Measurements from ENCODE around the gene HLA-A. TPM values are rescaled to one million over a fixed set of nuclear protein-coding genes. Genes with fewer than 3 reads are reported as not detected.
"Not testable (repeated sequence)": the region's sequence is repeated elsewhere in the genome, so short reads cannot be mapped to it uniquely, and the experiment has no call there.

The HLA-A gene
- total RNA-seq, 2 experiments from 2014 or later = 1,667 to 1,766 TPM

DNA sequence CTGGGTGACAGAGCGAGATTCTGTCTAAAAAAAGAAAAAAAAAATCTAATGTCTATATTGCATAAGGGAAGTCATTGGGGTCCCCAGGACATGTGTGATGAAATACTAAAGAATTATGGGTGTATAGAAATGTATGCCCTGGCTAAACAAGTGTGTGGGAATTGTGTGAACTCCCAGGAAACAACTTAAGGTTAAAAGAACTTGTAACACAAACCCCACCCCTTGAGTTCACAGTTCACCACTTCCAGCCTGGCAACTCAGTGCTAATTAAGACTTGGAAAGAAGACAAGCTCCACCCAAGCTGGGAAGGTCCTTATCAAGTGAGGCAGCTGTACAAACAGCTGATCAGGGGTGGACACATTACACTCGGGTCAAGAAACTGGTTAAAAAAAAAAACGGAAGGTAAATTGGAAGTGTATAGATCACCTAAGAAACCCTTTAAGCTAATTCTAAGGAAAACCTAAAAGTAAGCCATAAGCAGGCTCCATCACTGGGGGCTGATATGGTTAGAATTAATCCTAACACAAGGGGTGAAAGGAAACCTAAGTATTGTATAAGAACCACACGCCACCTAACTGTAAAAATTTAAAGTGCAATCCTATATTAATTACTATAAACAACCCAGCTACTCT lies 25.2 kb downstream of the HLA-A start:
- Mint-ChIP-seq H3K36me3 (ENCODE audit: low read depth) (no peaks in the 10 kb centered on the region), H3K4me1 (peaks cover 53% of the 10 kb centered on the region), H3K4me3 (no peak overlapping the region), H3K27ac (peak overlapping the region; percentile 7), H3K27me3 (peaks cover 6% of the 10 kb centered on the region), H3K9me3 (no peaks in the 10 kb centered on the region)
- ChIA-PET CTCF (interaction anchor here (0.6 to 1.7 kb wide), 6 partner anchors 23 to 124 kb away, joined by 3 to 5 read pairs (median 4); no protein-coding TSS in a partner anchor), POLR2A (no interaction called here)
- no peak for DNase-seq

DNA sequence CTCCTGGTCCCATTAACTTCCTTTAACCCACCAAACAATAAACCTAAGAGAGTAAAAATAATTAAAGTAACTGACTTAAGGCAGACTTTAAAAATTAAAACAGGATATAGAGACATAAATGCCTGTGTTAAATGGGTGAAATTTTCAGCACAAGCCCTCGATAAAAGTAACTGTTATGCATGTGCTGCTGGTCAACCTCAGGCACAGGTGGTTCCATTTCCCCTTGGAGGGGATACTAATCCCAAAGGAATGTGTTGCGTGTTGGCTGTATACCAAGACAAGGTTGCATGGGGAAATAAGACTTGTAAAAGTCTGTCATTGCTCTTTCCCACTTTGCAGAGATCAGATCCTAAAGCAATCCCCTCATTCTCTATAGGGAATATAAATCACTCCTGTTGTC lies 25.8 kb downstream of the HLA-A start:
- no peaks in the 10 kb centered on the region for H3K36me3 Mint-ChIP-seq (ENCODE audit: low read depth)
- DNase-seq = no peak
- ChIA-PET POLR2A (no interaction called here), CTCF (interaction anchor here (0.6 to 1.7 kb wide), 4 partner anchors 23 to 125 kb away, joined by 4 to 5 read pairs (median 4); no protein-coding TSS in a partner anchor)
- no peak overlapping the region for H3K4me3 Mint-ChIP-seq
- no peaks in the 10 kb centered on the region for H3K9me3 Mint-ChIP-seq
- no peak overlapping the region for H3K27ac Mint-ChIP-seq
- peaks cover 53% of the 10 kb centered on the region for H3K4me1 Mint-ChIP-seq
- H3K27me3 Mint-ChIP-seq = peaks cover 12% of the 10 kb centered on the region

DNA sequence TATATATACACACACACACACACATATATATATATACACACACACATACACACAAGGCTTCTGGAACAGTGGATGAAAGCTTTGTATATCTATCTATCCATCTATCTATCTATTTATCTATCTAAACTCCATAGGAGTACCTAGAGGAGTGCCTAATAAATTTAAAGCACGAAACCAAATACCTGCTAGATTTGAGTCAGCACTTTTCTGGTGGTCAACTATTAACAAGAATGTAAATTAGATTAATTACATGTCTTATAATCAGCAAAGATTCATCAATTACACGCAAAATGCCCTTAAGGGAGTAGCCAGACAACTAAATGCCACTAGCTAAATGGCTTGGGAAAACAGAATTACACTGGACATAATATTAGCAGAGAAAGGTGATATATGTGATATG lies 26.6 kb downstream of the HLA-A start:
- no peaks in the 10 kb centered on the region for H3K9me3 Mint-ChIP-seq
- no peak overlapping the region for H3K27ac Mint-ChIP-seq
- no peak overlapping the region for H3K4me3 Mint-ChIP-seq
- H3K4me1 Mint-ChIP-seq = peaks cover 47% of the 10 kb centered on the region
- peaks cover 19% of the 10 kb centered on the region for H3K27me3 Mint-ChIP-seq
- ChIA-PET POLR2A (no interaction called here), CTCF (no interaction called here)
- no peaks in the 10 kb centered on the region for H3K36me3 Mint-ChIP-seq (ENCODE audit: low read depth)
- DNase-seq = no peak

GRCh38 chr6:29970711-29971110 lies 28.4 kb downstream of the HLA-A start:
- no peak for DNase-seq
- H3K27me3 Mint-ChIP-seq = peaks cover 37% of the 10 kb centered on the region
- no peak overlapping the region for H3K4me3 Mint-ChIP-seq
- no peaks in the 10 kb centered on the region for H3K9me3 Mint-ChIP-seq
- H3K27ac Mint-ChIP-seq = no peak overlapping the region
- ChIA-PET POLR2A (no interaction called here), CTCF (no interaction called here)
- peaks cover 47% of the 10 kb centered on the region for H3K4me1 Mint-ChIP-seq
- H3K36me3 Mint-ChIP-seq (ENCODE audit: low read depth) = no peaks in the 10 kb centered on the region

DNA sequence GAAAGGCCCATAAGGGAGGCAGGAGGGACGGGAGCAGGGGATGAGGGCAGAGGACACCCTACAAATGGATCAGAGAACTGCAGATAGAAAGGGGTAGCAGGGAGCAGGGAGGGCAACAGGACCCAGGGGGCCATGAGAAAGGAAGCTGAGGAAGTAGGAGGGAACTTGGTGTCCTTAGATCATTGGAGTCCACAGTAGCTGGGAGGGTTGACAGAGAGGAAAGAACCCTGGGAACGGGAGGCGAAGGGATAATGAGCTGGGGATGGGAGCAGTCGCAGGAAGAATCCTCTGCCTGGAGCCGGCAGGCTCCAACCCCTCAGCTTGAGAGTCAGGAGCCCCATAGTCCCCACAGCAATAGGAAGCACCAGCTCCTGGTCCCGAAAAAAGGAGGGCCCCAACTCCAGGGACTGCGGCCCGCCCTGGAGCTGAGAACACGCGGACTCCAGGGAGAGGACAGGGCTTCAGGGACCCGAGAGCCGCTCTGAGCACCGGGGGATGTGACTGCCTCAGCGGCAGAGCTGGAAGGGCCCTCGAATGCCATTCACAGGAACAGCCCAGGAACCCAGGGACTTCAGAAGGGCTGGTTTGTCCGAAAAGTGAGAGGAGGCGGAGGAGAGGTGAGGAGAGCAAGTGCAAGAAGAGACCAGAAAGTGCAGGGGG lies 32.7 kb downstream of the HLA-A start:
- peaks cover 63% of the 10 kb centered on the region for H3K27me3 Mint-ChIP-seq
- CTCF ChIA-PET = interaction anchor here (0.7 to 3.6 kb wide), 3 partner anchors 10 to 67 kb away, joined by 3 to 10 read pairs (median 4); no protein-coding TSS in a partner anchor
- POLR2A ChIA-PET = interaction anchor here (0.8 kb wide), 2 partner anchors 9 to 88 kb away, joined by 3 read pairs; no protein-coding TSS in a partner anchor

DNA sequence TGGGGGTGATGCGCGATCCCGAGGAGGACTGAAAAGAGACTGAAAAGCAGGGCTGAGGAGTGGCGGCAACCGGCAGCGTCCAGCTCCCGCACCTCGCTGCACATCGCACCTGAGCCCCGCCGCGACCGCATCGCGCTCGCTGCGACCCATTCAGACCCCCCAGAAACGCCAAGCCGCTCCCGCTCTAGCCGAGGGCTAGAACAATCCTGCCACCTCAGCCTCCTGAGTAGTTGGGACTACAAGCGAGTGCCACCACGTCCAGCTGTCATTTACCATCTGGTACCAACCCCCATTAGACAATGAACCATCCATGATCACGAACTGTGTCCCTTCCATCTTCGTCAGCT lies 33.2 kb downstream of the HLA-A start:
- Mint-ChIP-seq H3K4me1 (peaks cover 42% of the 10 kb centered on the region), H3K36me3 (ENCODE audit: low read depth) (peaks cover 3% of the 10 kb centered on the region), H3K9me3 (no peaks in the 10 kb centered on the region), H3K4me3 (peak overlapping the region; percentile 74), H3K27me3 (peaks cover 63% of the 10 kb centered on the region), H3K27ac (no peak overlapping the region)
- no peak for DNase-seq
- ChIA-PET POLR2A (interaction anchor here (0.8 kb wide), 2 partner anchors 10 to 89 kb away, joined by 3 read pairs; no protein-coding TSS in a partner anchor), CTCF (interaction anchor here (0.5 to 3.6 kb wide), 6 partner anchors 10 to 237 kb away, joined by 3 to 10 read pairs (median 4); partner anchors contain the start of gene TRIM26)

More for the DNA sequence above, 32.7 kb downstream of the HLA-A start:
- H3K9me3 Mint-ChIP-seq = no peaks in the 10 kb centered on the region
- H3K36me3 Mint-ChIP-seq (ENCODE audit: low read depth) = peaks cover 3% of the 10 kb centered on the region
- no peak for DNase-seq
- no peak overlapping the region for H3K27ac Mint-ChIP-seq
- H3K4me1 Mint-ChIP-seq = peaks cover 42% of the 10 kb centered on the region
- H3K4me3 Mint-ChIP-seq = no peak overlapping the region

- peaks cover 65% of the 10 kb centered on the region for H3K27me3 Mint-ChIP-seq
- POLR2A ChIA-PET = no interaction called here
- no peaks in the 10 kb centered on the region for H3K9me3 Mint-ChIP-seq
- H3K4me1 Mint-ChIP-seq = peaks cover 42% of the 10 kb centered on the region
- DNase-seq = no peak
- peak overlapping the region; percentile 5 for H3K27ac Mint-ChIP-seq
- peaks cover 3% of the 10 kb centered on the region for H3K36me3 Mint-ChIP-seq (ENCODE audit: low read depth)
- CTCF ChIA-PET = interaction anchor here (0.9 to 3.6 kb wide), 6 partner anchors 9 to 155 kb away, joined by 3 to 10 read pairs (median 4); no protein-coding TSS in a partner anchor
- peak overlapping the region; percentile 74 for H3K4me3 Mint-ChIP-seq
Observed at GRCh38 chr6:29976253-29976587, 33.9 kb downstream of the HLA-A start.

- peak overlapping the region; percentile 63 for H3K27ac Mint-ChIP-seq
- POLR2A ChIA-PET = no interaction called here
Observed at GRCh38 chr6:29976588-29977424, 34.5 kb downstream of the HLA-A start.

DNA sequence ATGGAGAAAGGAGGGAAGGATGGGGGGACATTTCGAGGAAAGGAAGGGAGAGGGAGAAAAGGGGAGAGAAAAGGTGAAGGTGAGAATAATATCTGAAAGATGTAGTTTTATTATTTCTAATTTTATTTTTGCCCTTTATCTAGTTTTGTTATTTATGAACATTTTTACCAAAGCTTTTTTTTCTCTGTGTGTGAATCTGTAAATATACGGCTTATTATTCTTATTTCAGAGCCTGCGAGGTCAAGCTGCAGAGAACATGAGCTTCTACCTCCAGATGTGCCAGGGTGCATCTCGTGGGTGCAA lies 35.0 kb downstream of the HLA-A start:
- Mint-ChIP-seq H3K27me3 (peaks cover 62% of the 10 kb centered on the region), H3K27ac (no peak overlapping the region), H3K9me3 (no peaks in the 10 kb centered on the region), H3K4me3 (peak overlapping the region; percentile 74), H3K4me1 (peaks cover 37% of the 10 kb centered on the region), H3K36me3 (ENCODE audit: low read depth) (peaks cover 3% of the 10 kb centered on the region)
- DNase-seq = no peak
- ChIA-PET CTCF (interaction anchor here (1.6 kb wide), 1 partner anchor 11 kb away, joined by 4 read pairs; no protein-coding TSS in a partner anchor), POLR2A (no interaction called here)

More at GRCh38 chr6:29976588-29977424, 34.5 kb downstream of the HLA-A start:
- Mint-ChIP-seq H3K36me3 (ENCODE audit: low read depth) (peaks cover 3% of the 10 kb centered on the region), H3K27me3 (peaks cover 67% of the 10 kb centered on the region), H3K9me3 (no peaks in the 10 kb centered on the region), H3K4me1 (peaks cover 42% of the 10 kb centered on the region), H3K4me3 (peak overlapping the region; percentile 74)
- CTCF ChIA-PET = interaction anchor here (0.9 to 3.6 kb wide), 5 partner anchors 8 to 155 kb away, joined by 3 to 10 read pairs (median 4); no protein-coding TSS in a partner anchor
- DNase-seq = peak; percentile 66

DNA sequence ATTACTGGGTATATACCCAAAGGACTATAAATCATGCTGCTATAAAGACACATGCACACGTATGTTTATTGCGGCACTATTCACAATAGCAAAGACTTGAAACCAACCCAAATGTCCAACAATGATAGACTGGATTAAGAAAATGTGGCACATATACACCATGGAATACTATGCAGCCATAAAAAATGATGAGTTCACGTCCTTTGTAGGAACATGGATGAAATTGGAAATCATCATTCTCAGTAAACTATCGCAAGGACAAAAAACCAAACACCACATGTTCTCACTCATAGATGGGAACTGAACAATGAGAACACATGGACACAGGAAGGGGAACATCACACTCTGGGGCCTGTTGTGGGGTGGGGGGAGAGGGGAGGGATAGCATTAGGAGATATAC lies 37.7 kb downstream of the HLA-A start:
- H3K4me3 Mint-ChIP-seq; H3K36me3 Mint-ChIP-seq (ENCODE audit: low read depth); H3K9me3 Mint-ChIP-seq; DNase-seq; H3K27ac Mint-ChIP-seq; POLR2A ChIA-PET: not testable (repeated sequence)
- CTCF ChIA-PET = interaction anchor here (1.0 kb wide), 1 partner anchor 51 kb away, joined by 3 read pairs; no protein-coding TSS in a partner anchor
- H3K4me1 Mint-ChIP-seq = peaks cover 22% of the 10 kb centered on the region
- peaks cover 42% of the 10 kb centered on the region for H3K27me3 Mint-ChIP-seq

- POLR2A ChIA-PET = no interaction called here
- Mint-ChIP-seq H3K9me3 (no peaks in the 10 kb centered on the region), H3K36me3 (ENCODE audit: low read depth) (peaks cover 3% of the 10 kb centered on the region), H3K27ac (no peak overlapping the region), H3K4me1 (peaks cover 17% of the 10 kb centered on the region), H3K27me3 (peaks cover 37% of the 10 kb centered on the region), H3K4me3 (no peak overlapping the region)
- CTCF ChIA-PET = interaction anchor here (1.0 kb wide), 1 partner anchor 52 kb away, joined by 3 read pairs; no protein-coding TSS in a partner anchor
- no peak for DNase-seq
Observed at GRCh38 chr6:29980511-29980910, 38.2 kb downstream of the HLA-A start.

- Mint-ChIP-seq H3K9me3 (no peaks in the 10 kb centered on the region), H3K27me3 (peaks cover 29% of the 10 kb centered on the region), H3K4me3 (no peak overlapping the region), H3K27ac (no peak overlapping the region), H3K4me1 (peaks cover 9% of the 10 kb centered on the region), H3K36me3 (ENCODE audit: low read depth) (peaks cover 3% of the 10 kb centered on the region)
- CTCF ChIA-PET = interaction anchor here (1.2 kb wide), 1 partner anchor 112 kb away, joined by 3 read pairs; no protein-coding TSS in a partner anchor
- POLR2A ChIA-PET = no interaction called here
- no peak for DNase-seq
Observed at GRCh38 chr6:29981211-29981812, 39.0 kb downstream of the HLA-A start.

All from activated CD4-positive, alpha-beta T cell treated with anti-CD3 and anti-CD28 coated beads, Interleukin-2, amount 10 ng/mL, durations not matched to agents 7 days and 5 days (primary cell).